Colonic mucosa (tissue), 4 donors: Measurements from ENCODE around the gene PRR15L. TPM values are rescaled to one million over a fixed set of nuclear protein-coding genes. Genes with fewer than 3 reads are reported as not detected.

Source experiments
- DNase-seq: peaks from one replicate; pipeline ENCODE4 v3.0.0-alpha.2; 2020
- H3K27ac ChIP-seq: fragments of 200-600 bp; one replicate; pipeline ENCODE4 v1.8.0; 2021
- H3K27me3 ChIP-seq: fragments of 200-600 bp; one replicate; pipeline ENCODE4 v1.8.0; 2021
- H3K36me3 ChIP-seq: fragments of 200-600 bp; one replicate; pipeline ENCODE4 v1.8.0; 2021
- H3K4me1 ChIP-seq: fragments of 200-600 bp; one replicate; pipeline ENCODE4 v1.8.0; 2021; ENCODE audit warnings: mild to moderate bottlenecking
- H3K4me3 ChIP-seq: fragments of 200-600 bp; one replicate; pipeline ENCODE4 v1.8.0; 2021
- H3K9ac ChIP-seq, 2 donors: one replicate each; pipeline ENCODE4 v1.7.0; 2013; ENCODE audit warnings: control low read depth in 2 of 2, low read depth in 2 of 2, low read length in 2 of 2
- H3K9me3 ChIP-seq: fragments of 200-600 bp; one replicate; pipeline ENCODE4 v1.8.0; 2021
- intact Hi-C: fragments of 100-400 bp; cut with DNase I; formaldehyde crosslinking; loops from one replicate; pipeline ENCODE4 v1.14.1; 2022
- total RNA-seq, 2 donors: library from RNA; stranded (reverse); fragmentation: NEBNext Ultra II Directional in 1 of 2; extraction: Animal tissue kit (Norgen Biotek cat#: 25700) in 1 of 2; gene quantifications; one replicate each; pipeline ENCODE4 v1.2.1, GENCODE V29; 2021
- TF ChIP-seq, protein P1 (sequence below): fragments of 200-600 bp; IDR thresholded peaks from one replicate; pipeline ENCODE4 v1.8.0; 2022; ENCODE audit warnings: antibody characterized with exemption, mild to moderate bottlenecking
- donor health status: healthy.
- donor health status: DM: no; HTN: no; CAD: no.
- donor health status: DM: no; HTN: no; CAD: no.

PRR15L gene
- total RNA-seq, 2 donors from 2014 or later = 223 to 259 TPM

GRCh38 chr17:47917581-47917980 lies 40.1 kb downstream of the PRR15L start:
- intact Hi-C loops = no loop called here
- TF ChIP-seq, protein P1, sequence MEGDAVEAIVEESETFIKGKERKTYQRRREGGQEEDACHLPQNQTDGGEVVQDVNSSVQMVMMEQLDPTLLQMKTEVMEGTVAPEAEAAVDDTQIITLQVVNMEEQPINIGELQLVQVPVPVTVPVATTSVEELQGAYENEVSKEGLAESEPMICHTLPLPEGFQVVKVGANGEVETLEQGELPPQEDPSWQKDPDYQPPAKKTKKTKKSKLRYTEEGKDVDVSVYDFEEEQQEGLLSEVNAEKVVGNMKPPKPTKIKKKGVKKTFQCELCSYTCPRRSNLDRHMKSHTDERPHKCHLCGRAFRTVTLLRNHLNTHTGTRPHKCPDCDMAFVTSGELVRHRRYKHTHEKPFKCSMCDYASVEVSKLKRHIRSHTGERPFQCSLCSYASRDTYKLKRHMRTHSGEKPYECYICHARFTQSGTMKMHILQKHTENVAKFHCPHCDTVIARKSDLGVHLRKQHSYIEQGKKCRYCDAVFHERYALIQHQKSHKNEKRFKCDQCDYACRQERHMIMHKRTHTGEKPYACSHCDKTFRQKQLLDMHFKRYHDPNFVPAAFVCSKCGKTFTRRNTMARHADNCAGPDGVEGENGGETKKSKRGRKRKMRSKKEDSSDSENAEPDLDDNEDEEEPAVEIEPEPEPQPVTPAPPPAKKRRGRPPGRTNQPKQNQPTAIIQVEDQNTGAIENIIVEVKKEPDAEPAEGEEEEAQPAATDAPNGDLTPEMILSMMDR = no peak
- DNase-seq = no peak
- H3K9ac ChIP-seq = no peak overlapping the region
- no peaks in the 10 kb centered on the region for H3K9me3 ChIP-seq
- H3K27ac ChIP-seq = no peak overlapping the region
- H3K4me1 ChIP-seq = no peaks in the 10 kb centered on the region
- H3K27me3 ChIP-seq = no peaks in the 10 kb centered on the region
- H3K36me3 ChIP-seq = no peaks in the 10 kb centered on the region
- H3K4me3 ChIP-seq = no peak overlapping the region

GRCh38 chr17:47916489-47917208 lies 41.0 kb downstream of the PRR15L start:
- Histone ChIP-seq H3K36me3 (no peaks in the 10 kb centered on the region), H3K27ac (no peak overlapping the region), H3K9me3 (no peaks in the 10 kb centered on the region), H3K4me3 (no peak overlapping the region), H3K4me1 (no peaks in the 10 kb centered on the region), H3K27me3 (no peaks in the 10 kb centered on the region), H3K9ac (no peak overlapping the region)
- no peak for DNase-seq
- TF ChIP-seq, protein P1 = no peak
- intact Hi-C loops = no loop called here

DNA sequence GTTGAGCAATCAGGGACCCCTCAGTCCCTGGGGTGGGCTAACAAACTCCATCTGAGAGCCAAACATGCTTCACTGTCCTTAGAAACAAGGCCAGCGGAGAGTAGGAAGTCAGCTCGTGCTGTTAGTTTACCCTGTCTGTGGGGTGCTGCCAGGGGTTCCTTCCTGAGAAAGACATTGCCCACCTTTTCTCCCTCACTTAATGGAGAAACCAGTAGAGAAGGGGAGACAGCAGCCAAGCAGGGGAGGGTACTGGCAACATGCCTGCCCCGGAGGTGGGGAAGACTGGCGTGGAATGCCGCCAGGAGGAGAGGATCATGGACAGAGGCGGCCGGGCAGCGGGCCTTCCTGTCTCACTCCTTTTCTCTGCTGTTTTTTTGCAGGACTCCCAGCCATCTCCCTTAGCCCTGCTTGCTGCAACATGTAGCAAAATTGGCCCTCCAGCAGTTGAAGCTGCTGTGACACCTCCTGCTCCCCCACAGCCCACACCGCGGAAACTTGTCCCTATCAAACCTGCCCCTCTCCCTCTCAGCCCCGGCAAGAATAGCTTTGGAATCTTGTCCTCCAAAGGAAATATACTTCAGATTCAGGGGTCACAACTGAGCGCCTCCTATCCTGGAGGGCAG lies 41.8 kb downstream of the PRR15L start:
- no peaks in the 10 kb centered on the region for H3K9me3 ChIP-seq
- no peak overlapping the region for H3K9ac ChIP-seq
- intact Hi-C loops = no loop called here
- no peak overlapping the region for H3K27ac ChIP-seq
- no peaks in the 10 kb centered on the region for H3K4me1 ChIP-seq
- TF ChIP-seq, protein P1 = no peak
- DNase-seq = no peak
- H3K4me3 ChIP-seq = no peak overlapping the region
- H3K36me3 ChIP-seq = no peaks in the 10 kb centered on the region
- H3K27me3 ChIP-seq = no peaks in the 10 kb centered on the region

DNA sequence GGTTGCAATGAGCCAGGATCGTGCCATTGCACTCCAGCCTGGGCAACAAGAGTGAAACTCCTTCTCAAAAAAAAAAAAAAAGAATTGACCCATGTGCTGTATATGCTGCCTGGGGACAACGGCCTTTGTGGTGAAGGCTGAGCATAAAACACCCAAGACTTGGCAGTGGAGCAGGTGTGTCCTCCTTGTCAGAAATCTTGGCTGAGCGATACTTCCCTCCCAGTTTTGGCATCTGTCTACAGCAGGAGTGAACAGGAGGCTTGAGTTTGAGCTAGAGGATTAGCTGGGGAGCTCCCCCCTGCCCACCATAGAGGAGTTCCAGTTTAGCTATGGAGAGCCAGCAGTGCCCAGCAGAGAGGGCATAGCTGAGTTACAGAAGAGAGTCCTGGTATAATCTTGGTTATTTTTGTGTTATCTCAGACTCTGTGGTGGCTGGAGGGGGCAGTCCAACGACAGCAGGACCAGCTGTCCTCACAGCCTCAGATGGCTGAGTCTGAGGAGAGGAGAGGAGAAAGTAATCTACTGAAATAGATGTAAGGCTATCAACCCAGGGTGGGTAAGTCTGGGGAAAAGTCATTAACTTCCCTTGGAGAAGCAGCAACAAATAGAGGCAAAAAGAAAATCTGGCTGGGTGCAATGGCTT lies 43.3 kb downstream of the PRR15L start:
- no peak overlapping the region for H3K27ac ChIP-seq
- no peaks in the 10 kb centered on the region for H3K4me1 ChIP-seq
- H3K9me3 ChIP-seq = no peaks in the 10 kb centered on the region
- TF ChIP-seq, protein P1 = no peak
- H3K27me3 ChIP-seq = no peaks in the 10 kb centered on the region
- intact Hi-C loops = no loop called here
- no peak overlapping the region for H3K9ac ChIP-seq
- DNase-seq = no peak
- H3K36me3 ChIP-seq = no peaks in the 10 kb centered on the region
- H3K4me3 ChIP-seq = no peak overlapping the region

GRCh38 chr17:47913050-47913449 lies 44.6 kb downstream of the PRR15L start:
- H3K27ac ChIP-seq = no peak overlapping the region
- no peak overlapping the region for H3K4me3 ChIP-seq
- no peak overlapping the region for H3K9ac ChIP-seq
- intact Hi-C loops = no loop called here
- no peaks in the 10 kb centered on the region for H3K9me3 ChIP-seq
- no peaks in the 10 kb centered on the region for H3K27me3 ChIP-seq
- no peak for DNase-seq
- TF ChIP-seq, protein P1 = no peak
- H3K36me3 ChIP-seq = no peaks in the 10 kb centered on the region
- no peaks in the 10 kb centered on the region for H3K4me1 ChIP-seq
